OCI-LY1 (cell line): Measurements from ENCODE around the gene OLIG3.

Experiments used
- EZH2 ChIP-seq: fragments of 200-600 bp; sonication (generic), shearing (Covaris generic); IDR thresholded peaks from 2 replicates; pipeline ENCODE4 v1.8.0; 2017; ENCODE audit warnings: borderline replicate concordance, mixed run types, mild to moderate bottlenecking, antibody characterized with exemption, low read length, moderate library complexity, mixed read lengths
- TF ChIP-seq, protein P1 (sequence below): fragments of 200-600 bp; sonication (generic), shearing (Covaris generic); IDR thresholded peaks from 2 replicates; pipeline ENCODE4 v1.5.1; 2017; ENCODE audit warnings: mild to moderate bottlenecking, antibody characterized with exemption, low read length, moderate library complexity, mixed read lengths

DNA sequence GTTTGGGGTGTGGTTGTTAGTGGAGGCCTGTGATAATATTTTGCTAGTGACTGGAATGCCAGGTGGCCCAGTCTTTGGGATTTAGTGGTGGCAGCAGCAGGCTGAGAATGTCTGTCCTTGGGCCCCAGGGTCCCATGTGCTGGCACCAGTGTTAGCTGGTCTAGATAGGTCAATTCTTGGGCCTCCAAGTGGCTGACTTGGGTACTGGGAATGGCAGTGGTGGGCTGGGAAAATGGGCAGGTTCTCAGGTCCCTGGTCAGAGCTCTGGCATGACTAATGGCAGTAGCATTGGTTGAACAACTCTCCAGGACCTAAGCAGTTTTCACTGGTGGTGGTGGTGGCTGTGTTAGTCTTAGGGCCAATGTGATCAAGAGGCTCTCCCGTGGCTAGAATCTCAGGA lies 50.3 kb downstream of the OLIG3 start:
- TF ChIP-seq, protein P1, sequence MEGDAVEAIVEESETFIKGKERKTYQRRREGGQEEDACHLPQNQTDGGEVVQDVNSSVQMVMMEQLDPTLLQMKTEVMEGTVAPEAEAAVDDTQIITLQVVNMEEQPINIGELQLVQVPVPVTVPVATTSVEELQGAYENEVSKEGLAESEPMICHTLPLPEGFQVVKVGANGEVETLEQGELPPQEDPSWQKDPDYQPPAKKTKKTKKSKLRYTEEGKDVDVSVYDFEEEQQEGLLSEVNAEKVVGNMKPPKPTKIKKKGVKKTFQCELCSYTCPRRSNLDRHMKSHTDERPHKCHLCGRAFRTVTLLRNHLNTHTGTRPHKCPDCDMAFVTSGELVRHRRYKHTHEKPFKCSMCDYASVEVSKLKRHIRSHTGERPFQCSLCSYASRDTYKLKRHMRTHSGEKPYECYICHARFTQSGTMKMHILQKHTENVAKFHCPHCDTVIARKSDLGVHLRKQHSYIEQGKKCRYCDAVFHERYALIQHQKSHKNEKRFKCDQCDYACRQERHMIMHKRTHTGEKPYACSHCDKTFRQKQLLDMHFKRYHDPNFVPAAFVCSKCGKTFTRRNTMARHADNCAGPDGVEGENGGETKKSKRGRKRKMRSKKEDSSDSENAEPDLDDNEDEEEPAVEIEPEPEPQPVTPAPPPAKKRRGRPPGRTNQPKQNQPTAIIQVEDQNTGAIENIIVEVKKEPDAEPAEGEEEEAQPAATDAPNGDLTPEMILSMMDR = no peak
- TF ChIP-seq EZH2 = no peak
